HepG2 (cell line): ENCODE data around the gene S100A8. TPM values are rescaled to one million over a fixed set of nuclear protein-coding genes. Genes with fewer than 3 reads are reported as not detected.

Source experiments
- ATAC-seq: fragments of 200-7000 bp; cut with Tn5 transposase; 3 replicates; pipeline ENCODE4 v1.9.1; 2020; ENCODE audit warnings: mild to moderate bottlenecking, moderate library complexity
- BruUV-seq: library from RNA; stranded (reverse); fragments of 400-500 nt; replicated peaks from 2 replicates; lab custom pipeline; 2021; lab: Mats Ljungman, UMichigan
- CTCF ChIA-PET: fragments of 300-600 bp; formaldehyde crosslinking; extraction: SDS; loops from one replicate; lab custom pipeline; 2021; ENCODE audit warnings: low total read pairs, inconsistent platforms, low intra/inter-chr PET ratio; lab: Yijun Ruan, JAX
- POLR2A ChIA-PET: fragments of 350-600 bp; sonication (Branson Sonifier 250); formaldehyde crosslinking; loops from one replicate; lab custom pipeline; 2020; ENCODE audit warnings: antibody characterized with exemption, inconsistent platforms; lab: Yijun Ruan, JAX
- DNase-seq: peaks from one replicate; pipeline ENCODE4 v3.0.0-alpha.2; 2015; ENCODE audit warnings: low spot score
- FAIRE-seq: peaks from 3 replicates; lab custom pipeline; 2011; peaks lifted over from hg19 to GRCh38; lab: Jason Lieb, UNC
- H2AFZ ChIP-seq: one replicate; pipeline ENCODE4 v1.6.1; 2011; ENCODE audit warnings: low read length, inconsistent platforms
- H3K27ac ChIP-seq: fragments of 300-600 bp; 3 replicates; pipeline ENCODE4 v1.8.0; 2011; ENCODE audit warnings: mixed run types, mild to moderate bottlenecking, mixed read lengths, low read length, inconsistent platforms; ENCODE audit not compliant: insufficient read depth; ENCODE audit errors: extremely low read length
- H3K27me3 ChIP-seq, 2 experiments: fragments of 200-600 bp in 1 of 2; 2 replicates in 1 of 2; 3 replicates in 1 of 2; pipeline versions ENCODE4 v1.6.0 to v1.8.0; 2011; ENCODE audit warnings: low read length in 2 of 2, mild to moderate bottlenecking in 2 of 2, moderate library complexity in 2 of 2, inconsistent platforms in 1 of 2; ENCODE audit not compliant: insufficient read depth in 2 of 2, control insufficient read depth in 1 of 2
- H3K36me3 ChIP-seq, 2 experiments: fragments of 200-600 bp in 1 of 2; replicated peaks in 1 of 2; 2 replicates in 1 of 2; 3 replicates in 1 of 2; pipeline versions ENCODE4 v1.5.1 to v1.8.0; 2011; ENCODE audit warnings: low read length in 2 of 2, inconsistent platforms in 1 of 2; ENCODE audit not compliant: insufficient read depth in 2 of 2, control insufficient read depth in 1 of 2
- H3K4me1 ChIP-seq: 2 replicates; pipeline ENCODE4 v1.5.1; 2012; ENCODE audit warnings: low read length, inconsistent platforms; ENCODE audit not compliant: insufficient read depth
- H3K4me2 ChIP-seq: 2 replicates; pipeline ENCODE4 v1.6.0; 2011; ENCODE audit warnings: low read depth, low read length, inconsistent platforms
- H3K4me3 ChIP-seq, 3 experiments: fragments of 200-600 bp in 1 of 3; sonication (generic), shearing (Covaris generic) in 1 of 3; replicated peaks in 1 of 3; 2 replicates each; pipeline ENCODE4 v1.5.1; 2011 to 2016; ENCODE audit warnings: low read length in 3 of 3, inconsistent platforms in 2 of 3, low read depth in 2 of 3, mild to moderate bottlenecking in 2 of 3, control low read depth in 1 of 3, mixed read lengths in 1 of 3; ENCODE audit not compliant: insufficient read depth in 1 of 3
- H3K79me2 ChIP-seq: one replicate; pipeline ENCODE4 v1.6.1; 2011; ENCODE audit warnings: low read length, inconsistent platforms; ENCODE audit not compliant: insufficient read depth
- H3K9ac ChIP-seq: 2 replicates; pipeline ENCODE4 v1.6.0; 2011; ENCODE audit warnings: mild to moderate bottlenecking, low read depth, low read length, inconsistent platforms; ENCODE audit not compliant: insufficient read depth
- H3K9me3 ChIP-seq: 2 replicates; pipeline ENCODE4 v1.5.1; 2012; ENCODE audit warnings: mild to moderate bottlenecking, low read length
- H4K20me1 ChIP-seq: 2 replicates; pipeline ENCODE4 v1.6.0; 2011; ENCODE audit warnings: inconsistent platforms, mild to moderate bottlenecking, low read length, moderate library complexity; ENCODE audit not compliant: insufficient read depth
- NBN ChIP-seq: fragments of 450-650 bp; conservative IDR thresholded peaks from 2 replicates; pipeline ENCODE4 v1.6.1; 2017
- NFE2 ChIP-seq: sonication (generic); formaldehyde crosslinking; IDR thresholded peaks from 2 replicates; pipeline ENCODE4 v1.4.0; 2020; ENCODE audit warnings: missing genetic modification reagents
- PTBP1 ChIP-seq: fragments of 200-400 bp; formaldehyde crosslinking; IDR thresholded peaks from 2 replicates; pipeline ENCODE4 v1.6.1; 2018; ENCODE audit warnings: low read length, low read depth; ENCODE audit not compliant: poor library complexity, severe bottlenecking
- ZBTB2 ChIP-seq: sonication (generic); formaldehyde crosslinking; IDR thresholded peaks from 2 replicates; pipeline ENCODE4 v1.8.0; 2022; ENCODE audit warnings: low read depth, missing genetic modification reagents
- ZBTB46 ChIP-seq: sonication (generic); formaldehyde crosslinking; IDR thresholded peaks from 2 replicates; pipeline ENCODE4 v1.4.0; 2020; ENCODE audit warnings: mild to moderate bottlenecking, missing genetic modification reagents, borderline replicate concordance
- ZBTB49 ChIP-seq: sonication (generic); formaldehyde crosslinking; IDR thresholded peaks from 2 replicates; pipeline ENCODE4 v1.4.0; 2020; ENCODE audit warnings: missing genetic modification reagents, borderline replicate concordance
- ZNF331 ChIP-seq: sonication (generic); formaldehyde crosslinking; IDR thresholded peaks from 2 replicates; pipeline ENCODE4 v1.4.0; 2020; ENCODE audit warnings: missing genetic modification reagents
- ZNF335 ChIP-seq: sonication (generic); formaldehyde crosslinking; IDR thresholded peaks from 2 replicates; pipeline ENCODE4 v1.4.0; 2020; ENCODE audit warnings: missing genetic modification reagents
- ZNF776 ChIP-seq: sonication (generic); formaldehyde crosslinking; IDR thresholded peaks from 2 replicates; pipeline ENCODE4 v1.4.0; 2020; ENCODE audit warnings: mild to moderate bottlenecking, missing genetic modification reagents
- WGBS: methylation state at CpG from one replicate; pipeline ENCODE4 v1.1.6; 2017; ENCODE audit warnings: low lambda C conversion rate; 5-methylcytosine and 5-hydroxymethylcytosine counted together
- in situ Hi-C: cut with HindIII; loops from 2 replicates; pipeline ENCODE4 v1.10.0; 2017; ENCODE audit warnings: low pct_unique_long_range_greater_than_20kb; ENCODE audit not compliant: extremely low pct_ligation_motif_present
- intact Hi-C: fragments of 100-400 bp; cut with micrococcal nuclease; formaldehyde crosslinking; loops from one replicate; pipeline ENCODE4 v1.10.0; 2022; ENCODE audit not compliant: unreplicated experiment
- polyA plus RNA-seq, 8 experiments: library from polyadenylated mRNA; depleted of rRNA in 3 of 8; stranded (reverse) in 7 of 8; unstranded in 1 of 8; fragments of >200 nt; fragmentation: Illumina TruSeq in 4 of 8; extraction: Trizol in 4 of 8; gene quantifications; 2 replicates each; pipeline versions ENCODE4 v1.2.1 to v1.2.3, GENCODE V29; 2011 to 2016; ENCODE audit warnings: low read depth in 4 of 8, missing spikeins in 1 of 8, mixed read lengths in 1 of 8; ENCODE audit not compliant: insufficient read depth in 1 of 8
- total RNA-seq, 5 experiments: library from RNA; depleted of rRNA; stranded (reverse); fragments of >200 nt; fragmentation: Illumina TruSeq; extraction: Trizol; gene quantifications; 2 replicates each; pipeline ENCODE4 v1.2.3, GENCODE V29; 2016; ENCODE audit warnings: low read depth in 1 of 5
- TF ChIP-seq, protein P1 (sequence below): sonication (generic); formaldehyde crosslinking; conservative IDR thresholded peaks from 2 replicates; pipeline ENCODE4 v1.4.0; 2020; ENCODE audit warnings: missing genetic modification reagents
- TF ChIP-seq, protein P2 (sequence below): IDR thresholded peaks from 2 replicates; pipeline ENCODE4 v1.4.0; 2020; ENCODE audit warnings: mild to moderate bottlenecking, missing genetic modification reagents

S100A8 gene
- total and polyA plus RNA-seq, 2 of the 13 experiments (the other 11 are each of a cell fraction or from before 2014, with no cell fraction given), result not detected

DNA sequence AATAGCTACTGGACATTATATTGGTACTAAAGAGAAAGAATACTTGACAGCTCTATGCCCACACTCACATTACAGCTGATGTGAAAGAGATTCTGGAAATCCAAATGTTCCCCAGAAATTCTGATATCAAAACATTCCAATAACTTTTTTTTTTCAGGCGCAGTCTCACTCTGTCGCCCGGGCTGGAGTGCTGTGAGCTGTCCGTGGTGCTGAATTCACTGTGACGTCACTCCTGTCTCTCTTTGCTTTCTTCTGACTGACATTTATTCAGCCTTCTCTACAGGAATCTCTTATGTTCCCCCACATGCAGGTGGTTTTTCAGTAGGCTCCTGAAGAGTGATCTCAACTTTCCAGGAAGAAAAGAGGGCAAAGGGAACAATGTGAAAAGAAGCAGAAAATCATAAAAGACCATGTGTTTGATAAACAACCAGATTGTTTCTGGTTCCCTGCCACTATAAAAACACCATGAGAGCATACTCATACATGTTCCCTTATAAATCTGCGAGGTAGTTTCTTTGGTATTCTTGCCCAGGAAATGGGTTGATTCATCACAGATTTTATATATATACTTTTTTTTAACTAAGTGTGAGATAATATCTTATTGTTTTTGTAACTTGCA is 31.7 kb upstream of the S100A8 start (continued):
- TF ChIP-seq ZBTB49, result no peak
- TF ChIP-seq ZNF776 (CRISPR knock-in tag), result no peak

DNA sequence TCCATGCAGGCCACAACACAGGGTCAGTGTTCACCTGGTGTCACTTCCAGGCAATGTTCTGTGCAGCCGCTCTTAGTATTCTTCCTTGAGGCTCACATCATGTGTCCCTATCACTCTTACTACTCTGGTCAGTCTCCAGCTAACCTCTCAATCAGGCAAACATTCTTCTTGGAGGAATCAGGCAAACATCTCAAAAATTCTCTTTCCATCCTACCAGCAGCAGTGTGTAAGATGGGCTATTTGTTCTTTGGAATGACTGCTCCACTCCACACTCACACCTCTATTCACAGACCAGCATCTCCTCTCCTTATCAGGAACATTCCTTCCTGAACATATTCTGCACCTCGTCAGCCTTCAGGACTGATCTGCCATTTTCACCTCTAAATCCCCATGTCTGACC is 29.4 kb upstream of the S100A8 start:
- DNase-seq (no peak), FAIRE-seq (no peak), ATAC-seq (no peak)
- no peaks in the 10 kb centered on the region for H3K4me1 ChIP-seq
- H4K20me1 ChIP-seq, result 0 out of 2 replicates have a peak, but pooled peaks cover 4% of the 10 kb centered on the region
- ChIA-PET CTCF (no interaction called here), POLR2A (no interaction called here)
- H2AFZ ChIP-seq, result no peak overlapping the region
- no peaks in the 10 kb centered on the region for H3K36me3 ChIP-seq
- H3K9ac ChIP-seq, result no peak overlapping the region
- H3K4me3 ChIP-seq, result no peak overlapping the region
- H3K4me2 ChIP-seq, result no peak overlapping the region
- no peak overlapping the region for H3K27ac ChIP-seq
- H3K9me3 ChIP-seq, result no peaks in the 10 kb centered on the region
- no peaks in the 10 kb centered on the region for H3K79me2 ChIP-seq
- 21% methylated on average over 2 of the region's 2 CpGs for WGBS
- in situ Hi-C loops, result no loop called here
- no peaks in the 10 kb centered on the region for H3K27me3 ChIP-seq
- intact Hi-C loops, result no loop called here
- no TSS peak for BruUV-seq
- TF ChIP-seq ZBTB2, result no peak
- TF ChIP-seq ZNF331 (CRISPR knock-in tag), result no peak
- TF ChIP-seq, protein P1, sequence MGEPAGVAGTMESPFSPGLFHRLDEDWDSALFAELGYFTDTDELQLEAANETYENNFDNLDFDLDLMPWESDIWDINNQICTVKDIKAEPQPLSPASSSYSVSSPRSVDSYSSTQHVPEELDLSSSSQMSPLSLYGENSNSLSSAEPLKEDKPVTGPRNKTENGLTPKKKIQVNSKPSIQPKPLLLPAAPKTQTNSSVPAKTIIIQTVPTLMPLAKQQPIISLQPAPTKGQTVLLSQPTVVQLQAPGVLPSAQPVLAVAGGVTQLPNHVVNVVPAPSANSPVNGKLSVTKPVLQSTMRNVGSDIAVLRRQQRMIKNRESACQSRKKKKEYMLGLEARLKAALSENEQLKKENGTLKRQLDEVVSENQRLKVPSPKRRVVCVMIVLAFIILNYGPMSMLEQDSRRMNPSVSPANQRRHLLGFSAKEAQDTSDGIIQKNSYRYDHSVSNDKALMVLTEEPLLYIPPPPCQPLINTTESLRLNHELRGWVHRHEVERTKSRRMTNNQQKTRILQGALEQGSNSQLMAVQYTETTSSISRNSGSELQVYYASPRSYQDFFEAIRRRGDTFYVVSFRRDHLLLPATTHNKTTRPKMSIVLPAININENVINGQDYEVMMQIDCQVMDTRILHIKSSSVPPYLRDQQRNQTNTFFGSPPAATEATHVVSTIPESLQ (CRISPR knock-in tag), result no peak
- no peak for TF ChIP-seq PTBP1
- TF ChIP-seq ZBTB46 (CRISPR knock-in tag), result no peak
- TF ChIP-seq ZNF335 (CRISPR knock-in tag), result no peak
- TF ChIP-seq NBN, result no peak
- no peak for TF ChIP-seq NFE2 (CRISPR knock-in tag)
- TF ChIP-seq, protein P2, sequence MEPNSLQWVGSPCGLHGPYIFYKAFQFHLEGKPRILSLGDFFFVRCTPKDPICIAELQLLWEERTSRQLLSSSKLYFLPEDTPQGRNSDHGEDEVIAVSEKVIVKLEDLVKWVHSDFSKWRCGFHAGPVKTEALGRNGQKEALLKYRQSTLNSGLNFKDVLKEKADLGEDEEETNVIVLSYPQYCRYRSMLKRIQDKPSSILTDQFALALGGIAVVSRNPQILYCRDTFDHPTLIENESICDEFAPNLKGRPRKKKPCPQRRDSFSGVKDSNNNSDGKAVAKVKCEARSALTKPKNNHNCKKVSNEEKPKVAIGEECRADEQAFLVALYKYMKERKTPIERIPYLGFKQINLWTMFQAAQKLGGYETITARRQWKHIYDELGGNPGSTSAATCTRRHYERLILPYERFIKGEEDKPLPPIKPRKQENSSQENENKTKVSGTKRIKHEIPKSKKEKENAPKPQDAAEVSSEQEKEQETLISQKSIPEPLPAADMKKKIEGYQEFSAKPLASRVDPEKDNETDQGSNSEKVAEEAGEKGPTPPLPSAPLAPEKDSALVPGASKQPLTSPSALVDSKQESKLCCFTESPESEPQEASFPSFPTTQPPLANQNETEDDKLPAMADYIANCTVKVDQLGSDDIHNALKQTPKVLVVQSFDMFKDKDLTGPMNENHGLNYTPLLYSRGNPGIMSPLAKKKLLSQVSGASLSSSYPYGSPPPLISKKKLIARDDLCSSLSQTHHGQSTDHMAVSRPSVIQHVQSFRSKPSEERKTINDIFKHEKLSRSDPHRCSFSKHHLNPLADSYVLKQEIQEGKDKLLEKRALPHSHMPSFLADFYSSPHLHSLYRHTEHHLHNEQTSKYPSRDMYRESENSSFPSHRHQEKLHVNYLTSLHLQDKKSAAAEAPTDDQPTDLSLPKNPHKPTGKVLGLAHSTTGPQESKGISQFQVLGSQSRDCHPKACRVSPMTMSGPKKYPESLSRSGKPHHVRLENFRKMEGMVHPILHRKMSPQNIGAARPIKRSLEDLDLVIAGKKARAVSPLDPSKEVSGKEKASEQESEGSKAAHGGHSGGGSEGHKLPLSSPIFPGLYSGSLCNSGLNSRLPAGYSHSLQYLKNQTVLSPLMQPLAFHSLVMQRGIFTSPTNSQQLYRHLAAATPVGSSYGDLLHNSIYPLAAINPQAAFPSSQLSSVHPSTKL, result no peak
